Measurements from ENCODE around the gene ANTKMT.
"Not testable (repeated sequence)": the region's sequence is repeated elsewhere in the genome, so short reads cannot be mapped to it uniquely, and the experiment has no call there.

The ANTKMT gene

DNA sequence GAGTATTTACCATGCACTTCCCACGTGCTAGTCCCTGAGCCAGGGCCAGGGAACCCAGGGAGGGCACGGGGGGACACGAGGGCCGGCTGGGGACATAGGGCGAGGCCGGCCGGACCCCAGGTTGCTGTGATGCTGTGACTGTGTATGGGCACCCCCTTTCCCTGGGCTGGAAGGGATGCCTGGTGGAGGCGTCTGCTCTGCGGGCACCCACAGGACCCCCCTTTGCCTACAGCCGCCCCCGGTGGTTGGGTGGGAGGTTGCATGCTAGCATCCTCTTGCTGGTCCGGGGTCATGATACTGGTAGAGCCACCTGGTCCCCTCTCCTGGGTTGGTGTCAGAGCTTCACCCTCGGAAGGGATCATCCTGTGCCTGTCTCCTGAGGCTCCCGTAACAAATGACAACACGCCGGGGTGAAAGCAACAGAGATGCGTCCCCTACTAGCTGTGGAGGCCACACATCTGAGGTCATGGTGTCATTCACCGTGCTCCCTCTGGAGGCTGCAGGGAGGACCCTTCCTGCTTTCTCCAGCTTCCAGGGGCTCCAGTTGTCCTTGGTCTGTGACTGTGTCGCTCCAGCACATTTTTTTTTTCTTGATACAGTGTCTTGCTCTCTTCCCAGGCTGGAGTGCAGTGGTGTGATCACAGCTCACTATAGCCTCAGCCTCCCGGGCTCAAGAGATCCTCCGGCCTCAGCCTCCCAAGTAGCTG, 23.0 kb downstream of the ANTKMT start:
- DNase-seq, result no peak

DNA sequence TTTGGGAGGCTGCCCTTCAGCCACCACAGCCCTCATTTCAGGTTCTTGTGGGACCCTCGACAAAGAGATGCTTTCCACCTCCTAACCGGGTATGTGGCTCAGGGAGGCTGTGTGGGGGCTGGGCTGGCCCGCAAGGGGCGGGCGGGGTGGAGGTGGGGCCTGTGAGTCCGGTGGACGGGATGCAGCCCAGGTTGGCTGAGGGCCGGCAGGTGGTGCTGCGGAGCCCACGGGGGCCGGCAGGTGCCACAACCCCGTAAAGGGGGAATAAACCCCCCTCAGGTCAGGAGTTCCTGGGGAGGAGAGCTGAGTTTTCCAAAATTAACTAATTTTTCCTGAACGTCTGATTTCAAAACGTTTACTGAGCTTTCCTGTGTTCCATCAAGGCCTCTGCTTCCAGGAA, 24.8 kb downstream of the ANTKMT start:
- no peak for DNase-seq

DNA sequence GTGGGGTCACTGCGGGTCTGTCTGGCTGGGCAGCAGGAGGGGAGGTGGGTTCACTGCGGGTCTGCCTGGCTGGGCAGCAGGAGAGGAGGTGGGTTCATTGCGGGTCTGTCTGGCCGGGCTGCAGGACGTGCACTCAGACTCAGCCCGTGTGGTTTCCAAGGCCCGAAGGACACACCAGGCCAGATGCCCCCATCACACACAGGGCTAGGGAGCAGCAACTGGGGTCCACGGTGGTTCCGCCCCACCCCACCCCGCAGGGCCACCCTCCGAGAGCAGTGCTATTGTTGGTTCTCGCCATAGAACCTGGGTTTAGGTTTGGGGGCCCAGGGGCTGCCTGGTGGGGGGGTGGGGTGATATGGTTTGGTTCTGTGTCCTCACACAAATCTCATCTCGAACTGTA, 25.7 kb downstream of the ANTKMT start:
- DNase-seq, result no peak

DNA sequence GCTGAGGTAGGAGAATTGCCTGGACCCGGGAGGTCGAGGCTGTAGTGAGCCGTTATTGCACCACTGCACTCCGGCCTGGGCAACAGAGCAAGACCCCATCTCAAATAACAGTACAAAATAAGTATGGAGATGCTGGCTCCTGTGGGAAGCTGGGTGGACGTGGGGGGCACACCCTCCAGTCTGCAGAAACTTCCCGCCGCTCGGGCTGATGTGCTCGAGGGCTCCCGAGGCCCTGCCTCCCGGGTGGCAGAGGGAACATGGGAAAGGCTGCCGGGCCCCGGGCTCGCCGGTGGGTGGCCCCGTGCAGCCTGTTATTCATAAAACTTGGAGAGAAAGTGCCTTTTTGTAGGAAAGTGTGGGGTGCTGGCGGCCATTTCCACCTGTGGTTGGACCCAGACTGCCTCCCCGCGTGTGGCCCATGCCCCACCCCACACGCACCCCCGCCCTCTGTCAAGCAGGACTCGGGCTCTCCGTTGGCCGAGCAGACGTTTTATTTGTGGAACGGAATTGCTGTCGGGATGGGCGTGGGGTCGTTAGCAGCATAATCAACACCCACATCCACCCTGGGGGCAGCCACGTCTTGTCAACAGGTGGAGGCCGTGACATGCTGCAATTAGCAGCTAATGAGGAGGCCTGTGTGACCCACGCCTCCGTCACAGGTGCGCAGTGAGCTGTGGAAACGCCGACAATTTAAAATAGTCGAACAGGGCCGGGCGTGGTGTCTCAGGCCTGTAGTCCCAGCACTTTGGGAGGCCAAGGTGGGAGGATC, 27.2 kb downstream of the ANTKMT start:
- no peak for DNase-seq

DNA sequence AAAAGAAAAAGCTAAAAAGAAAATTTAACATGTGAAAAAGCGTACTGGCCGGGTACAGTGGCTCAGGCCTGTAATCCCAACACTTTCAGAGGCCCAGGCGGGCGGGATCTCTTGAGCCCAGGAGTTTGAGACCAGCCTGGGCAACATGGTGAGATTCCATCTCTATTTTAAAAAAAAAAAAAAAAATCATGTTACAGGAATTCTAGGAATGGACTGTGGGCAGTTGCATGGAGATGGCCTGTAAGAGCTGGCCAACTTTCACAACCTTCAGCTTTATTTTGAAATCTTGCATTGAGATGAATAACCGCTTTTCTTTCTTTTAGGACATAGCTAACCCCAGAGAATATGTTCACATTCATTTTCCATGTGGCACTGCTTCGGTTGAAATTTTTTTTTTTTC, 28.1 kb downstream of the ANTKMT start:
- peak; percentile 78 for DNase-seq

DNA sequence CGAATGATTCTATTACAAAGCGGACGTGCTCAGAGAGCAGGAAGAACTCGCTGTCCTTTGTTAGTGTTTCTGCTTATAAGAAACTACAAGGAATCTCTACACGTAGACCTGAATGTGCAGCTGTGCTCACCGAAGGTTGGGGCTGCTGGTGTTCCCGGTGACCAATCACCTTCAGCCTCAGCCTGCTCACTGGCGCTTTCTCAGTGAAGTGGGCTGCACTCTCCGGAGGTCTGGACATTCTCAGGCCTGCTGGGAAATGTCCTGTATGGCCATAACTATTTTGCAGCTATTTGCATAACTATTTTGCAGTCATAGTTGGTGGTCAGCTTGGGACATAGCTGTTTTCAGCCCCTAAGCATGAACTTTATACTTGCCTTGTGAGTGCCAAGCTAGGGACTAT, 29.5 kb downstream of the ANTKMT start:
- DNase-seq, result no peak

DNA sequence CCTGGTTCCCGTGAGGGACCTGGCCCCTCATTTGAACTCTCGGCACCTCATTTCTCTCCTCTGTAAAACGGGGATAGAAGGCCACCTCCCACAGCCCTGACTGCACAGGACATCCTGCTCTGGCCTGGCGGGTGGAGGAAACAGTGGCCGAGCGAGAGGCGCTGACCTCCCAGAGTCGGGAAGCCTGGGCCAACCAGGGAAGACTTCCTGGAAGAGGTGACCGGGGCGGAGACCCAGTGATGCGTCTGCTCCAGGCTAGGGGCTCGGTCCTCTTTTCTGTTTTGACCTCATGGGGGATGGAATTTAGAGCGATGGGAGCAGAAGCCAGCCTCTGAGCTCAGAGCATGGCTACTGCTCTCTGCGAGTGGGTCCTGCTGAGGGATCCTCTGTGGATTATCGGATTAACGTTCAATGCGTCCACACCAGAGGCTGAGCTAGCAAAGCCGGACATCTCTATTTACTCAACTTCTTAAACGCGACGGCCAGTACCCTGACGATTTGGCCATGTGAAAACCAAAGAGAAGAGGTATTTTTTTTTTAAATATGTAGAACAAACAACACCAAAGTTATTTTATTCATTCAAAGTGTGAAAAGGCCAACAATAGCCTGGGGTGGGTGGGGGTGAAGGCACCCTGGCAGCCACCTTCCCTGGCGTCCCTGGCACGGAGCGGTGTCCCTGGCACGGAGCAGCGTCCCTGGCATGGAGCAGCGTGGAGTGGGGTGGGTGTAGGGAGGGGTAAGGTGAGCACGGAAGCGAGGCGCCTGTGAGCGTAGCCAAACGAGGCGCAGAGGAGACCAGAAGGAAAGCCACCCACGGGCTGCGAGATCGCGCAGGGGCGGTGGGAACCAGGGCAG, 30.4 kb downstream of the ANTKMT start:
- no peak for DNase-seq

DNA sequence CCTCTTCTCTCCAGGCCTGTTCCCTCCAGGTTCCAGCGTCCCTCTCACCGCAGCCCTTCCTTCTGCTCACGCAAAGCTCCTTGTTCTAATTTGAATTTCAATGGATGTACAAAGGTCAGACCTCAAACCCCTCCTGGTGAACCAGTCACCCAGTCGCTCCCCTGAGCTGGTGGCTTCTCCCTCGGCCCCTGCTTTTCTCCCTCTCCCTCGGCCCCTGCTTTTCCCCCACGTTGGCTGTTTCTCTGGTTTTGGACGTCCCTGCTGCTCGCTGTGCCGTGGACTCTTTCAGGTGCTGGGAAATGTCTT, 31.0 kb downstream of the ANTKMT start:
- DNase-seq, result no peak

DNA sequence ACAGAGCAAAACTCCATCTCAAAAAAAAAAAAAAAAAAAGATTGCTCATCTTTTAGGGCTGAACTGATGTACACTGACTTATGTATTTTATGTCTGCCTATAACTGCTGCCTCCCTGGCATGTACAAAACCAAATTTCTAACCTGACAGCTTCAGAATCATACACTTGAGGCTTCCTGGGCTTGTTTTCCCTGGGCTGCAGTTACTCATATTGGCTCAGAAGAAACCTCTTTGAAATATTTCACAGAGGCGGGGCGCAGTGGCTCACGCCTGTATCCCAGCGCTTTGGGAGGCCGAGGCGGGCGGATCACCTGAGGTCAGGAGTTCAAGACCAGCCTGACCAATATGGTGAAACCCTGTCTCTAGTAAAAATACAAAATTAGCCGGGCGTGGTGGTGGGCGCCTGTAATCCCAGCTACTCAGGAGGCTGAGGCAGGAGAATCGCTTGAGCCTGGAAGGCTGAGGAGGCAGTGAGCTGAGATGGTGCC, 33.2 kb downstream of the ANTKMT start:
- not testable (repeated sequence) for DNase-seq

DNA sequence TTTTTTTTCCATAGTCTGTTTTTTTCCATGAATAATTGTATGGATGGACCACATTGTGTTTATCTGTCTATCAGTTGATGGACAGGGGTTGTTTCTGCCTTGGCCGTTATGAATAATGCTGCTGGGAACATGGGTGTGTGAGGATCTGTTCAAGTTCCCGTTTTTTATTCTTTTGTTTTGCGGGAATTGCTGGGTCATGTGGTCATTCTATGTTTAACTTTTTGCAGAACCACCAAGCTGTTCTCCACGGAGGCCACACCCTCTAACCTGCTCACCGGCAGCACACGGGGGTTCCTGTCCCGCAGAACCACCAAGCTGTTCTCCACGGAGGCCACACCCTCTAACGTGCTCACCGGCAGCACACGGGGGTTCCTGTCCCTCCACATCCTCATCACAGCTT, 33.7 kb downstream of the ANTKMT start:
- DNase-seq, result no peak

DNA sequence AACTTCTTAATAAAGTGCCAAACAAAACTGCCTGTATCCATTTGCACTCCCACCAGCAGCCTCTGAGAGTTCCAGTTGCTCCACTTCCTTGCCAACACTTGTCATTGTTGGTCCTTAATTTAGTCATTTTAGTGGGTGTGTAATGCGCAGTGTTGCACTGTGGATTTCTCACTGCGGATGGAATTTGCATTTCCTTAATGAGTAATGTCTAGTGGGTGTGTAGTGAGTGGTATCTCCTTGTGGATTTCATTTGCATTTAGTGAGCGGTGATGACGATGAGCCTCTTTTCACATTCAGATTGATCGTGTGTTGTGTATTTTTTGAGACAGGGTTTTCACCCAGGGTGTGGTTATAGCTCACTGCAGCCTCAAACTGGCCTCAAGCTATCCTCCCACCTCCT, 35.5 kb downstream of the ANTKMT start:
- no peak for DNase-seq

DNA sequence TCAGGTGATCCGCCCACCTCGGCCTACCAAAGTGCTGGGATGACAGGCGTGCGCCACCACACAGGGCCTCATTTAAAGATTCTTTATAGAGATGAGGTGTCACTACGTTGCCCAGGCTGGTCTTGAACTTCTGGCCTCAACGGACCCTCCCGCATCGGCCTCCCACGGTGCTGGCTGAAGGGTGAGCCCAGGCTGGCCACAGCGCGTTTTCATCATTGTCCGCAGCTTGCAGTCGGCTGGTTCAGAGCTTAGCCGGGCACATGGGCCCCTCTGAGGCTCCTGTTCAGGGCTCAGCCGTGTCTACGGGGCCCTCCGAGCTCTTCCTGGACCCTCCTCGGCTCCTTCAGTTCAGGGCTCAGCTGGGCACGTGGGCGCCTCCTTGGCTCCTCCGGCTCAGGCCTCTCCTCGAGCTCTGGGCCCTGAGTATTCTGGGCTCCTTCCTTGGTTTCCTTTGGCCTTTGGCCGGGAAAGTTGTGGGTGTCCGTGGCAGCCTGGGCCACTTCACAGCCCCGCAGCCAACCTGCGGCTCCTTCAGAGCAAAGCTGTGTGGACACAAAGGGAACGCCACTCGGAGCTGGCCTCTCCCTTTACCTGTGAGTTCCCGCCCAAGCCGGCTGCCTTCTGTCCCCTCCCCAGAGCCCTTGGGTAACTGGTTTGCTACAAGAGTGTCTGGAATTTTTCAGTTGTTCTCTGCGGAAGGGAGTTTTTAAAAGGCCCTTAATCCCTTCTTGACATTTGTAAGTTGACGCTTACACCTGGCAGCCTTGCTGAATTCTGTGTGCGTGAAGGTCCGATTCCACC, 38.4 kb downstream of the ANTKMT start:
- DNase-seq, result no peak

DNA sequence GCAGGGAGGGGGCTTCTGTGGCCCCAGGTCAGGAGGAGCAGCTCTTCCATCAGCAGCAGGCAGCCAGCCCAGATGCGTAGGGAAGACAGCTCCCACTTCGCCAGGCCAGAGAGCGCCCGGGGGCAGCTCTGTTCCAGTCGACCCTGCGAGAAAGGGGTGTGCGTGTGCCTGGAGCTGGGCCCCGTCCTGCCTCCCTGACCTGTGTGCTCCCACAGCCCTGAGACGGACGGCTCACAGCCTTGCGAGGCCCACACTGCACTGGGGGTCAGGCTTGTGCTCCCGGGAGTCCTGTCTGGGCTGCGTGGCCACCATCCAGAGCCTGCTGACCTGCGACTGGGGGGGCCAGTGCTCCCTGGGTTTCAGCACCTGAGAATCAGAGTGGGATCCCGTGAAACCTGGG, 39.1 kb downstream of the ANTKMT start:
- no peak for DNase-seq

DNA sequence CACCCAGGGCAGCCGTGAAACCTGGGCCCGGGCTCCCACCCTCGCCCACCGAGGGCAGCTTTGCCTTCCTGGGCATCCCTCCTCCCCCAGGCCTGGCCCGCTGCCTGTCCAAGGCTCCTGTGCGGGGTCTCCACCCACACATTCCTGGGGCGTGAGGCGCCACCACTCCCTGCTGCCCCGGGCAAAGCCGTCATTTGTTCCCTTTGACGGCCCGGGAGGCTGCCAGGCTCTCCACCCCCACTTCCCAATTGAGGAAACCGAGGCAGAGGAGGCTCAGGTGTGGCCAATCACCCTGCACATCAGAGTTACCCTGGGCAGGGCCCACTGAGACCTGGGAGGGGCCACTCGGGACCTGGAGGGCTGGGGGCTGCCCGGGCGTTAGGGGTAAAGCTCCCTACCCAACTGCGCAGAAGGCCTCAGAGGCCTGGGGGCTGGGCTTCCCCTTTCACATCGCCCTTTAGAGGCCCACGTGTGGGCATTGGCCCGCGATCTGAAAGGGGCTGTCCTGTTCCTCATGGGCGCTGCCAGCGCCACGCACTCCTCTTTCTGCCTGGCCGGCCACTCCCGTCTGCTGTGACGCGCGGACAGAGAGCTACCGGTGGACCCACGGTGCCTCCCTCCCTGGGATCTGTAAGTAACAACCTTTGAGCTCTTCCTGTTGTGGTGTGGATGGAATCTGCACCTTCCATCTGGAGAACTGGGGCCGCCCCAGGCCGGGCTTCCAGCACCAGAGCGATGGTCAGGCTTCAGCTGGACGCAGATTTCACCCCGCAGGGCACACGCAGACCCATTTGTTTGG, 39.8 kb downstream of the ANTKMT start, which contains the start of gene MSLN:
Gene MSLN (plus strand): TSS at position 190 of the 799 bp plus-strand sequence. CDS start 1,947 bp downstream, outside the sequence.
- no peak for DNase-seq

DNA sequence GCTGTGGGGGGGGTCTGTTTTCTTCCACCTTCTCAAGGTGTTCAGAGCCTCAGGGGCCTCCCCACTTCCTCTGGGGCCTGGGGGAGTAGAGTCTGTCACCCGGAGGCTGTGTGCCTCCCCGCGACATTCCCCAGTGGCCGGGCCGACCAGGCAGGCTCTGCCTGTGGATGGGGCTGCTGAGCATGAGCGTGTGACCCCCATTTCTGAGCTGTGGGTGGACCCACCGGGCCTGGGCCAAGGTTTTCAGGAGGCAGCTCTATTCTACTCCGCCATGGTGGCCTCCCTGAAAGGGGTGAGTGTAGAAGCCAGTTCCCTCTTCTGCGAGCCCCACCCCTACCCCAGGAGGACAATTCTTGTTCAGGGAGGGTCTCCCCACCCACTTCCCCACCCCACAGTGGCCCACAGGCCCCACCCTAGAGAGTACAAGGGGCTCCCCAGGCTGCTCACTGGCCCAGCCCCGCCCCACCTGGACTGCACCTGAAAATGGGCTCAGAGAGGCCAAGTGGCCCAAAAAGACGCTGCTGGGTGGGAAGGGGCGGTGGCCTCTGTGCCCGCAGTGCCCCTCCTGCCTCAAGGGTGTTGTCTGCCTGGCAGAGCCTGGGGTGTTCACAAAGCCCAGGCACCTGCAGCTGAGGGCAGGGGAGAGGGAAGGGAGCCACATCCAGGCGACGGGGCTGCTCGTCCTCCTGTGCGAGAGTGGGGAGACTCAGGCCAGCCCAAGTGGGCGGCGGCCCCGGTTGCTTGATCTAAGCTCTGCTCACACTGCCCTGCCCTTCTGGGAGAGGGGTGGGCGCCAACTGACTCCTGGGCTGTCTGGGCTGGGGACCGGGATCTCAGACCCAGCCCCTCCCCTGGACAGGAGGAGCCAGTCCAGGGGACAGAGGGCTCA, 40.9 kb downstream of the ANTKMT start:
- DNase-seq, result no peak

DNA sequence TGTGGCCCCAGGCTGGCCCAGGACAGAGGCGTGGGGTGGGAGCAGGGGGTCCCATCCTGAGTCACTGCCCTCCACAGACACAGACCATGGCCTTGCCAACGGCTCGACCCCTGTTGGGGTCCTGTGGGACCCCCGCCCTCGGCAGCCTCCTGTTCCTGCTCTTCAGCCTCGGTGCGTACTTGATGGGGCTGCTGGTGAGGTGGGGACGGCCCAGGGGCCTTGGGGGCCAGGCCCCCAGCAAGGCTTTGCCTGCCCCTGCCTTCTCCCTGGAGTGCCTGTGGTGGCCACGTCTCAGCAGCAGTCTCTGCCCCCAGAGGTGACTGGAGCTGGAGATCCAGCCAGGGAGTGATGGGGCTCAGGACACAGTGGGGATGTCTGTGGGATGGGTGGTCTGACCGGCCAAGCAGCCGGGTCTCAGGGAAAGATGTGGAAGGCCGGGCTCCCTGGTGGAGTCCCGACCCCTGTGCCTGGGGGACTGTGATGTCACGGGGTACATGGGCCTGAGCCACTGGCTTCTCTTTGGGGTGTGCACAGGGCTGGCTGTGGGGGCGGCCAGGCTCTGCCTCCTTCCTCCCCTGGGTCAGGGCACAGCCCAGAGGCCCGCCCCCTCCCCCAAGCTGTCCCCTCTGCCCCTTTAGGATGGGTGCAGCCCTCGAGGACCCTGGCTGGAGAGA, 41.8 kb downstream of the ANTKMT start:
- no peak for DNase-seq

DNA sequence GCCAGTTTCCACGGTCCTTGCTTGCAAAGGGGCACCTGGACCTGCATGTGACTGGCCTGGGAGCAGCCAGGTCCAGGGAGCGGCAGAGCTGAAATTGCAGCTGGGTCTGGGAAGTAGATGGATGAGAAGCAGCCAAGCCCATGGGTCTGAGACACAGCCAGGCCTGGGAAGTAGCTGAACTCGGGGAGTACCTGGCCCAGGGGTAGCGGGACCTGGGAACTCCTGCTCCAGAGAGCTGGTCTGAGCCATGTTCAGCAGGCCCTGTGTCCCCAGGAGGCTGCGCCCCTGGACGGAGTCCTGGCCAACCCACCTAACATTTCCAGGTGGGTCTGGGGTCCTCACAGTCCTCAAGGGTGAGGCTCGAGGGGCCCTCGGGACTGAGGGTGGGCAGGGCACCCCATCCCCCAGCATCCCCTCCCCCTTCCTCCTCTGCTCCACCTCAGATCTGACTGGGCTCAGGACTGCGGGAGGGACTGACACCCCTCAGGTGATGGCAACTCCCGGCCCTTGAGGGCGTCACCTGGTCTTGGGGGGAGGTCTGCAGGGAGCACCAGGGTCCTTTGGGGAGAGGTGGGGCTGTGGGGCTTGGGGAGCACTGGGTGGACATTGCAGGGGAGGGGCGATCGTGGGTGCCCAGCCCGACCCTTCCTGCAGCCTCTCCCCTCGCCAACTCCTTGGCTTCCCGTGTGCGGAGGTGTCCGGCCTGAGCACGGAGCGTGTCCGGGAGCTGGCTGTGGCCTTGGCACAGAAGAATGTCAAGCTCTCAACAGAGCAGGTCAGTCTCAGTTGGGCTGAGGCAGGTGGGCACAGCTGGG, 42.6 kb downstream of the ANTKMT start:
- no peak for DNase-seq

DNA sequence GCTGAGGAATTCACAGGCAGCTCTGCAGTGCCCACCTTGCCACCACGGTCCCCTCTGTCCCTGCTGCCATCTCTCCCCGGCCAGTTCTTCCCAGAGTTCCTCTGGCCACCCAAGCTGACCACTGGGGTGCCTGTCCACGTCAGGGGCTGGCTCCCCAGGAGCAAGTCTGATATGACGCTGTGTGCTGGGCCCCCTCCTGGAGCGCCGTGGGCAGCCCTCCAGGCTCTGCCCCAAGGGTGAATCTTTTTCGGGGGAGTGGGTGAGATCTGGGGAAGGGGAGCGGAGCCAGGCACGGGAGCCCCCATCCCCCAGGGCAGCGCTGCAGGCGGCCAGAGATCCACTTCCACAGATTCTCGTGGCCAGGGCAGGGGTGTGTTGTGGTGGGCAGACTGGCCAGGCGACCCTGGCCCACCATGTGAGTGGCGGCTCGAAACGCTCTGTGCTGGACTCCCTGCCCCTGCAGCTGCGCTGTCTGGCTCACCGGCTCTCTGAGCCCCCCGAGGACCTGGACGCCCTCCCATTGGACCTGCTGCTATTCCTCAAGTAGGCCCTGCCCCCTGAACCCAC, 43.3 kb downstream of the ANTKMT start:
- DNase-seq, result no peak
